Parathyroid adenoma (tissue), 2 donors: Measurements from ENCODE around the gene CD3D.

Source experiments
- H2AFZ ChIP-seq: fragments of 300-600 bp; sonication (generic); one replicate; pipeline ENCODE4 v1.7.0; 2017; ENCODE audit warnings: antibody characterized with exemption, mild to moderate bottlenecking
- H3K27ac ChIP-seq: fragments of 300-600 bp; sonication (generic); one replicate; pipeline ENCODE4 v1.7.0; 2017
- H3K27me3 ChIP-seq: fragments of 300-600 bp; sonication (generic); one replicate; pipeline ENCODE4 v1.7.0; 2017; ENCODE audit warnings: low read length; ENCODE audit not compliant: control insufficient read depth, insufficient read depth
- H3K36me3 ChIP-seq: fragments of 300-600 bp; sonication (generic); one replicate; pipeline ENCODE4 v1.7.0; 2017; ENCODE audit warnings: low read length; ENCODE audit not compliant: control insufficient read depth, insufficient read depth
- H3K4me1 ChIP-seq: fragments of 300-600 bp; sonication (generic); one replicate; pipeline ENCODE4 v1.7.0; 2017; ENCODE audit warnings: control low read depth
- H3K4me2 ChIP-seq: fragments of 300-600 bp; sonication (generic); one replicate; pipeline ENCODE4 v1.7.0; 2017; ENCODE audit warnings: low read length
- H3K4me3 ChIP-seq: fragments of 300-600 bp; sonication (generic); one replicate; pipeline ENCODE4 v1.7.0; 2017; ENCODE audit warnings: low read depth, low read length
- H3K79me2 ChIP-seq: fragments of 300-600 bp; sonication (generic); one replicate; pipeline ENCODE4 v1.7.0; 2017; ENCODE audit warnings: control low read depth
- H3K9ac ChIP-seq: fragments of 300-600 bp; sonication (generic); one replicate; pipeline ENCODE4 v1.7.0; 2017; ENCODE audit warnings: mild to moderate bottlenecking
- H3K9me3 ChIP-seq: fragments of 300-600 bp; sonication (generic); one replicate; pipeline ENCODE4 v1.7.0; 2017; ENCODE audit warnings: low read length; ENCODE audit not compliant: control insufficient read depth
- CTCF ChIP-seq: fragments of 300-600 bp; sonication (generic); IDR thresholded peaks from one replicate; pipeline ENCODE4 v1.7.0; 2017; ENCODE audit warnings: antibody characterized with exemption, mild to moderate bottlenecking
- donor health status: primary hyperparathyroidism.

CD3D gene

GRCh38 chr11:118353084-118353710 lies 10.7 kb upstream of the CD3D start:
- Histone ChIP-seq H3K4me3 (no peak overlapping the region), H3K27me3 (no peaks in the 10 kb centered on the region), H3K79me2 (no peaks in the 10 kb centered on the region), H3K27ac (no peak overlapping the region), H2AFZ (no peak overlapping the region), H3K9me3 (no peaks in the 10 kb centered on the region), H3K4me1 (no peaks in the 10 kb centered on the region), H3K9ac (no peak overlapping the region), H3K36me3 (no peaks in the 10 kb centered on the region), H3K4me2 (no peak overlapping the region)
- peak; percentile 38 for TF ChIP-seq CTCF

- Histone ChIP-seq H3K27me3 (no peaks in the 10 kb centered on the region), H3K4me2 (no peak overlapping the region), H2AFZ (no peak overlapping the region), H3K79me2 (no peaks in the 10 kb centered on the region), H3K4me3 (no peak overlapping the region), H3K4me1 (no peaks in the 10 kb centered on the region), H3K9ac (no peak overlapping the region), H3K9me3 (no peaks in the 10 kb centered on the region), H3K27ac (no peak overlapping the region), H3K36me3 (no peaks in the 10 kb centered on the region)
- TF ChIP-seq CTCF = no peak
Measured at GRCh38 chr11:118349475-118349874, 7.0 kb upstream of the CD3D start.

GRCh38 chr11:118343981-118344515 lies 1.5 kb upstream of the CD3D start, which contains the start of gene CD3G:
CD3G (plus strand) TSS chr11:118344344; CDS start chr11:118344424, 80 bp downstream.
- Histone ChIP-seq H3K4me1 (no peaks in the 10 kb centered on the region), H3K4me2 (no peak within 1 kb of the TSS), H3K36me3 (no peaks in the 10 kb centered on the region), H3K4me3 (no peak within 1 kb of the TSS), H3K27me3 (no peaks in the 10 kb centered on the region), H3K9me3 (no peaks in the 10 kb centered on the region), H3K79me2 (no peaks in the 10 kb centered on the region), H3K27ac (no peak within 1 kb of the TSS), H3K9ac (no peak within 1 kb of the TSS), H2AFZ (no peak within 1 kb of the TSS)
- no peak for TF ChIP-seq CTCF

GRCh38 chr11:118343248-118343647 lies 743 bp upstream of the CD3D start:
- Histone ChIP-seq H3K36me3 (no peaks in the 10 kb centered on the region), H2AFZ (no peak overlapping the region), H3K4me3 (no peak overlapping the region), H3K27ac (no peak overlapping the region), H3K27me3 (no peaks in the 10 kb centered on the region), H3K9ac (no peak overlapping the region), H3K9me3 (no peaks in the 10 kb centered on the region), H3K4me1 (no peaks in the 10 kb centered on the region), H3K79me2 (no peaks in the 10 kb centered on the region), H3K4me2 (no peak overlapping the region)
- TF ChIP-seq CTCF = no peak
